HUES48 (cell line): ENCODE results near the gene ICE1.

Experiments used
- H3K27ac ChIP-seq: one replicate; pipeline ENCODE4 v1.7.0; 2013; ENCODE audit warnings: low read depth, low read length, inconsistent platforms
- H3K27me3 ChIP-seq: 2 replicates; pipeline ENCODE4 v1.6.1; 2013; ENCODE audit warnings: mild to moderate bottlenecking, low read length; ENCODE audit not compliant: control insufficient read depth, insufficient read depth
- H3K36me3 ChIP-seq: 2 replicates; pipeline ENCODE4 v1.6.1; 2013; ENCODE audit warnings: low read length; ENCODE audit not compliant: control insufficient read depth, insufficient read depth
- H3K4me1 ChIP-seq: 2 replicates; pipeline ENCODE4 v1.6.1; 2013; ENCODE audit warnings: mild to moderate bottlenecking, low read length; ENCODE audit not compliant: control insufficient read depth, insufficient read depth
- H3K4me3 ChIP-seq: 2 replicates; pipeline ENCODE4 v1.5.1; 2013; ENCODE audit warnings: mild to moderate bottlenecking, low read depth, low read length
- H3K9ac ChIP-seq: 2 replicates; pipeline ENCODE4 v1.6.1; 2013; ENCODE audit warnings: mild to moderate bottlenecking, low read depth, low read length, moderate library complexity
- H3K9me3 ChIP-seq: 2 replicates; pipeline ENCODE4 v1.6.1; 2013; ENCODE audit warnings: low read length; ENCODE audit not compliant: control insufficient read depth, insufficient read depth

The ICE1 gene

DNA sequence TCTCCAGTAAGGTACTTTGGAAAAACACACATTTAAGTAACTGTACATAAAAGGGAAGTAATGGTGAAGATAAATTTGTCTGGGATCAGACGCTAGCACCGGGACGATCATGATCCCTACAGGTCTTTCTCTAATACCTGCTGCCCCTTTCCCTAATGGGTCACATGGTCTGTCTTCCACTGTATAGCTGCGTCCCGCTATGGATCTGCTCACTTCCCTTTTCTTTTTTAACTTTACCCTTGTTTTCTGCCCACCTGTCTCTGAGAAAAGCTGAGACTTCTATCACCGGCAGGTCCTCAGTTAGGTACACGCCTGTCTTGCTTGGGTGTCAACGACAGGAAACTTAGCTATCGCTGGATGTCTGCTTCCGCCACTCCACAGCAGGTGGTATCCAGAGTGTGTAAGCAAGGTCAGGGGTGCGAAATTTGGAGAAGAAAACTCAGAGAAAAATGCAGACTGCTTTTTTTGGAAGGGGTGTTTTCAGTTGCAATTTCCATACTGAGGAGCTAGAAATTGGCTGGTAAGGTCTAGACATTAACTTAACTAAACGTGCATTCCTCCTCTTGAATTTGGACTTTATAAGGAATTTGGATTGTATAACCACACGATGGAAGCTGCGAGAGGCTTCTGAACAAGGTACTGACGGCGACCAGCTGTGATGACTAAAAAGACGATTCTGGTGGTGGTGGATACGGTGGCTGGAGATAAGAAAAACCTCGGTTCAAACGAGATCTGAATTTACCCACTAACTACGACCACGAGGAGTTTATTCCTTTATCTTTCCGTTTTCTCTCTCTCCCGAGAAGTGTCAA, 1.1 kb upstream of the ICE1 start:
- Histone ChIP-seq H3K4me3 (peak overlapping the region; percentile 64), H3K27me3 (no peaks in the 10 kb centered on the region), H3K9me3 (no peaks in the 10 kb centered on the region), H3K9ac (peak overlapping the region; percentile 41), H3K27ac (peak overlapping the region; percentile 99), H3K36me3 (no peaks in the 10 kb centered on the region), H3K4me1 (peaks cover 33% of the 10 kb centered on the region)

DNA sequence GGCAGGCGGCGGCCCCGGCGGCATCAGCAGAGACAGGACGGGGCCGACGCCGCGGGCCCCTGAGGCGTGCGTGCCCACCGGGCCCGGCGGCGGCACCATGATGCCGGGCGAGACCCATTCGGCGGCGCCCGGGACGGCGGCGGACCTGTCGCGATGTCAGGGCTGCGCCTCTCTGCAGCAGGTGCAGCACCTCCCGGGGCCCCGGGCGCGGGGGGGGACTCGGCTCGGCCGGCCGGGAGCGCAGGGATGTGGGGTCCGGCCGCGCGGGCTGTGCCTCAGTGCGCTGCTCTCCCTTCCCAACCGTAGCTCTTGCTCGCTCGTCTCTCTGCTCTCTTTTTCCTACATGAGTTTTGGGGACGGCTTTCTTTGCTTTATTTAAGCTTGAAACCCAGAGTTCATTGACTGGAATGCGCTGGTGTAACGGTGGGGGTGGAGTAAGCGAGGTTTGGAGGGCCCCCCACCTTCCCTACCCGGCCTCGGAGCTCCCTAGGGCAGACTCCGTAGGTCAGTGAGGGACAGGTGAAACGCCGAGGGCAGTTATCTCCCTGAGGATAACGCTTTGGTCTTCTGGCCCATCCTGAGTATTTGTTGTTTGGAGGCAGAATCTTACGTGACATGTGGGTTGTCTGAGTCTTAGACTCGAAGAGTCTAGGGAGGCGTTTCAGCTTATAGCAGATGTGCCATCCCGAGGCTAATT, 490 bp downstream of the ICE1 start:
- Histone ChIP-seq H3K4me3 (peak overlapping the region; percentile 64), H3K9me3 (no peaks in the 10 kb centered on the region), H3K27ac (peak overlapping the region; percentile 99), H3K9ac (peak overlapping the region; percentile 71), H3K27me3 (no peaks in the 10 kb centered on the region), H3K4me1 (peaks cover 33% of the 10 kb centered on the region), H3K36me3 (no peaks in the 10 kb centered on the region)

DNA sequence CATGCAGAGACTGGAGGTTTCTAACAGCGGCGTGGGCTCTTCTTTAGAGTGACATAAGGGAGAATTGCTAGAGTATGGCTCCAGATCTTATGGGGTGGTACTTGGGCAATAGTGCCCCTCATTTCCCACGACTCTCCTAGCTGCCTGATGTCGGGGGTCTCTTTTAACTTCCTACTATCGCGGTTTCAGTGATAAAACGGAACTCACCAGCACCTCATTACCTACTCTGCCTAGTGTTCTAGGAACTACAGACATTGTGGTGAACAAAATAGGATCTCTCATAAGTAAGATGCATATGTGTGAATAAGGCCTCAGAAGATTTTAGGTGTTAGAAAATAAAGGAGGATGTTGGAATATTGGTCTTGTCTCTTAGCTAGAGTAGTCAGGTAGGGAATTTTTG, 1.1 kb downstream of the ICE1 start:
- no peak overlapping the region for H3K9ac ChIP-seq
- H3K9me3 ChIP-seq = no peaks in the 10 kb centered on the region
- peaks cover 2% of the 10 kb centered on the region; the same call in 1 of the 2 replicates for H3K36me3 ChIP-seq
- H3K27me3 ChIP-seq = no peaks in the 10 kb centered on the region
- peaks cover 33% of the 10 kb centered on the region for H3K4me1 ChIP-seq
- no peak overlapping the region for H3K27ac ChIP-seq
- H3K4me3 ChIP-seq = peak overlapping the region; percentile 64

DNA sequence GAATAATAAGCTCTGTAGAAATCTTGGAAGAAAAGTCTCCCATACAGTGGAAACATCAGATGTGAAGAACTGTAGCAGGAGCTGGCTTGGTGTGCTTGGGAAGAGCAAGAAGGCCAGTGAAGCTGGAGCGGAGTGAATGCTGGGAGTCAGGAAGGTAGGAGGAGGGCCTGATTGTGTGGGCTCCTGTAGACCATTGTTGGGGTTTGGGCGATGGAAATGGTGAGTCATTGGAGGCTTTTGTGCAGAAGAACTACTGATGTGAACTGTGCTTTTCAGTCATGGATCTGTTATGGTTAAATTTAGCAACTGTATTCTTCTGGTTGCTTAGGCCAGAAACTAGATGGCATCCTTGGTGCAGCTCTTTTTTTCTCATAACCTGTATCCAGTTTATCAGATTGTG, 2.3 kb downstream of the ICE1 start:
- H3K4me1 ChIP-seq = peaks cover 26% of the 10 kb centered on the region
- H3K27ac ChIP-seq = no peak overlapping the region
- H3K9me3 ChIP-seq = no peaks in the 10 kb centered on the region
- no peak overlapping the region for H3K9ac ChIP-seq
- H3K27me3 ChIP-seq = no peaks in the 10 kb centered on the region
- H3K4me3 ChIP-seq = no peak overlapping the region
- H3K36me3 ChIP-seq = peaks cover 2% of the 10 kb centered on the region; the same call in 1 of the 2 replicates

DNA sequence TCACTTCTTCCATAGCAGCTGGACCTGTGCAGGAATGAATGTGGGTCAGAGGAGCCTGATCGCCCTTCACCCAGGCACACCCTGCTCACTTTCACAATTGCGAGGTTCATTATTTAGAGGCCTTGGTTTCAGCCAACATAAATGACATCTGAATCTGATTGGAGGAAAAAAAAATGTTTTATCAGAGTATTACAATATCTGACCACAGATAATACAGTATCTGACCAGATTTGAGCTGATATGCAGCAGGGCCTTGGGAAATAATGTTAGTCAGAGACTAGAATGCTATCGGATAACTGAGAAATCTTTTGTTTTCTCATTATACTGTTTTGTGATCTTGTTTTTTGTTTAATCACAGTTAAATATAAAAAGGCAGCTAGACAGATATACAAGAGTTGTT, 7.7 kb downstream of the ICE1 start:
- Histone ChIP-seq H3K27me3 (no peaks in the 10 kb centered on the region), H3K4me3 (no peak overlapping the region)

DNA sequence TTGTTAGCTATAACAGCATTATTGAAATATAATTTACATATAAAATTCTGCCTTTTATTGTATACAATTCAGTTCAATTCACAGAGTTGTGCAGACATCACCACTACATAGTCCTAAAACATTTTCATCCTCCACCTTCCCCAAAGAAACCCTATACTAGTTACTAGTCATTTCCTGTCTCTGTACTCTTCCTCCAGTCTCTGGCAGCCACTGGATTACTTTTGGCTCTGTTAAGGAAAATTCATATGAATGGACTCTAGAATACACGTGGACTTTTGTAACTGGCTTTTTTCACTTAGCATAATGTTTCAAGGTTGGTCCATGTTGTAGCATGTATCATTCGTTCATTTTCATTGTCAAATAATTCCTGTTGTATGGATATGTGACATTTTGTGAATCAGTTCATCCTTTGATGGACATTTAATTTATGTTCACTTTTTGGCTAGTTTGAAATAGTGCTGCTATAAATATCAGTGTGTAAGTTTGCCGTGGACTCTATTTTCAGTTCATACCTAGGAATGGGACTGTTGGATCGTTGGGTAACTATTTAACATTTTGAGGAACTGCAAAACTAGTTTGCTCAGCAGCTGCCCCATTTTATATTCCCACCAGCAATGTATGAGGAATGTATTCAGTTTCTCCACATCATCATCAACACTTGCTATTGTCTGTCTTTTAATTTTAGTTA, 9.7 kb downstream of the ICE1 start:
- no peak overlapping the region for H3K9ac ChIP-seq
- H3K9me3 ChIP-seq = no peaks in the 10 kb centered on the region
- no peak overlapping the region for H3K4me3 ChIP-seq

More for the DNA sequence above, 7.7 kb downstream of the ICE1 start:
- Histone ChIP-seq H3K4me1 (no peaks in the 10 kb centered on the region), H3K36me3 (peaks cover 2% of the 10 kb centered on the region; the same call in 1 of the 2 replicates), H3K9me3 (no peaks in the 10 kb centered on the region), H3K9ac (no peak overlapping the region), H3K27ac (no peak overlapping the region)

DNA sequence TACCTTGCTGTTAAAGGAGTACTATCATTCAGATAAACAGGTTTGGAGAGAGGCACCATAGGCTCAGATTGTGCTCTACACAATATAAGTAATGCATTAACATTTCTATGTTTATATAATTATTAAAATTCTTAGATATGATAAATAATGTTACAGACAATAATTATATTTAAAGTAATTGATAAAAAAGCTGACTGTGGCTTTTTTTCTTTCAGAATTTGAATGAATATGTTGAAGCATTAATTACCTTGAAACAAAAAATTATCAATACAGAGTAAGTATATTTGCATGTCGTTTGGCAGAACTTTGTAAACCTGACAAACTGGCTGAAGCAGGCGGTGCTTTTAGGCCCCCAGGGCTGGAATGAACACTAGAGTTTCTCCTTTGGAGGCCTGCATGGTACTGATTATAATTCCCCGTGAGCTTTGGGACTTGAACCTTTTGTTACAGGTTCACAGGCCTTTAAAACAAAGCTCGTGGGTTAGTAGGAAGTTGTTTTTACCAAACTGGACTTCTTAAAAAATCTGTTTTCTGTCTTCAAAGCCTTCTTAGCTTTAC, 13.8 kb downstream of the ICE1 start:
- Histone ChIP-seq H3K27me3 (no peaks in the 10 kb centered on the region), H3K4me1 (no peaks in the 10 kb centered on the region), H3K4me3 (no peak overlapping the region), H3K9ac (no peak overlapping the region), H3K9me3 (no peaks in the 10 kb centered on the region), H3K36me3 (peaks cover 31% of the 10 kb centered on the region), H3K27ac (peak overlapping the region; percentile 27)

More for the DNA sequence above, 9.7 kb downstream of the ICE1 start:
- no peaks in the 10 kb centered on the region for H3K4me1 ChIP-seq
- H3K27me3 ChIP-seq = no peaks in the 10 kb centered on the region
- H3K36me3 ChIP-seq = peaks cover 7% of the 10 kb centered on the region
- H3K27ac ChIP-seq = no peak overlapping the region

DNA sequence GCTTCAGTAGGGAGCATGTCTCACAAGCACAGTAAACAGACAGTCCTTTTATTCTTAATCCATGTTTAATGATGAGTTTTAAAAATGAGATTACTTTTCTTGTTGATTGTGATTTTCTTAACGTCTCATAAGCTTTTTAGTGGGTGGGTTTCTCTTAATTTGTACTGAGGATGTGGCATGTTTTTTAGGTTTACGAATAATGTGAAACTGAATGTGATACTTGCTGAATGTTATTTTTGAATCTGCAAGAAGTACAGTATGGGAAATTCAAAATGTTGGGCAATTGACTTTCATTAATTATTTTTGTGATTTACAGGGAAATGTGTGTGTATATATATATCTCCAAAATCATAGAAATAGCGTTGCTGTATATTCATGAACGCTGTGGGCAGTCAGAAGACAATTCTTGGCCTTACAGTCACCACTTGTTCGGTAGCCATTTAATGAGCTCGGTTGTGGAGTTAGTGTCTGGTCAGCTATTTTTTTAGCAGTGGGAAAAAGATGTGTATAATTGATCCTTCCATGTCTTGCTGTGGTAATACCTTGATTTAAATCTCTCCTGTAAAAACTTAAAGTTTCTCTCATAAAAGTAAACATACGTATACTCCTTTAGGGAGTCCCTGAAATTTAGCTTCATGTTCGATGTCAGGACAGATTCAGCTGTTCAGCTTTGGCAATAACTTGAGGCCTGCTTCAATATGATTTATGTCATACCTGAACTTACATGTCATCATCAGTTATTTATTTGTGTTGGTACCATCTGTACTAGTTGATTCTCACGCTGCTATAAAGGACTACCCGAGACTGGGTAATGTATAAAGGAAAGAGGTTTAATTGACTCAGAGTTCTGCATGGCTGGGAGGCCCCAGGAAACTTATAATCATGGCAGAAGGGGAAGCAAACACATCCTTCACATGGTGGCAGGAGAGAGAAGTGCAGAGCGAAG, 15.0 kb downstream of the ICE1 start:
- Histone ChIP-seq H3K36me3 (peaks cover 43% of the 10 kb centered on the region), H3K27ac (no peak overlapping the region), H3K9ac (no peak overlapping the region), H3K27me3 (no peaks in the 10 kb centered on the region), H3K4me3 (no peak overlapping the region), H3K9me3 (no peaks in the 10 kb centered on the region), H3K4me1 (no peaks in the 10 kb centered on the region)

DNA sequence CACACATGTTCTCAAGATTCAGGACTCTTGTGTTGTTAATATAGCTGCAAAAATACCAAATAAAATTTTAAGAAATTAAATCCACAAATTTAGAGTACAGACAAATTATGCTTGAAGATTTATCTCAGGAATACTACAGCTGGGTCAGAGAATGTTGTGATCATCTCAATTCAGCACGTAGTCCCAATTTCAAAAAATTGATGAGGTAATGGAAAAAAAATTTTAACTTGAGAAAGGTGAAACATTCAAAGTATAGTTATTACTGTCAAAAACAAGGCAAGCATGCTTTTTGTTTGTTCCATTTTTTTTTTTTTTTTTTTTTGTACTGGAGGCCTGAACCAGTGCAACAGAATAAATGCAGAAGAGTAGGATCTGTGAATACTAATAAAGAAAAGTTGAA, 29.4 kb downstream of the ICE1 start:
- H3K9ac ChIP-seq = no peak overlapping the region
- no peaks in the 10 kb centered on the region for H3K9me3 ChIP-seq
- H3K27ac ChIP-seq = no peak overlapping the region
- H3K4me1 ChIP-seq = no peaks in the 10 kb centered on the region
- peaks cover 98% of the 10 kb centered on the region for H3K36me3 ChIP-seq
- no peak overlapping the region for H3K4me3 ChIP-seq
- H3K27me3 ChIP-seq = no peaks in the 10 kb centered on the region

DNA sequence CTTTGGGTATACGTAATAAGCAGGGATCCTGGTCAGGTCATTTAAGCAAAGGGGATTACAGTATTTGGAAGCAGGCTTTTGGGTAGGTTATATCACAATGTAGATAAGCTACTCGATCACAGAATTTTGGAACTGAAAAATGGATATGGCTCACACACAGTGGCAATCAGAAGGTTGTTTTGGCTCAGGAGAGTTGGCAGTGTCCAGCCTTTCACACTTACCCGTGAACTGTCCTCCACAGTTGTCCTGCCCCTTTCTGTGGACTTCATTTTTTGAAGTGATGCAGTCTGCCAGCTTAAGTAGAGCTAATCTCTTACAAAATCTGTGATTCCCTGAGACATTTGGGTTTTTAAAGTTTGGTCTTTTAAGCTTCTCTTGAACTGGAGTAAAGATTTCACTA, 30.7 kb downstream of the ICE1 start:
- H3K9me3 ChIP-seq = no peaks in the 10 kb centered on the region
- H3K4me3 ChIP-seq = no peak overlapping the region
- H3K36me3 ChIP-seq = peaks cover 98% of the 10 kb centered on the region
- no peaks in the 10 kb centered on the region for H3K27me3 ChIP-seq
- H3K9ac ChIP-seq = no peak overlapping the region
- H3K4me1 ChIP-seq = no peaks in the 10 kb centered on the region
- H3K27ac ChIP-seq = no peak overlapping the region
